ENCODE data around the gene ACTA2.

DNA sequence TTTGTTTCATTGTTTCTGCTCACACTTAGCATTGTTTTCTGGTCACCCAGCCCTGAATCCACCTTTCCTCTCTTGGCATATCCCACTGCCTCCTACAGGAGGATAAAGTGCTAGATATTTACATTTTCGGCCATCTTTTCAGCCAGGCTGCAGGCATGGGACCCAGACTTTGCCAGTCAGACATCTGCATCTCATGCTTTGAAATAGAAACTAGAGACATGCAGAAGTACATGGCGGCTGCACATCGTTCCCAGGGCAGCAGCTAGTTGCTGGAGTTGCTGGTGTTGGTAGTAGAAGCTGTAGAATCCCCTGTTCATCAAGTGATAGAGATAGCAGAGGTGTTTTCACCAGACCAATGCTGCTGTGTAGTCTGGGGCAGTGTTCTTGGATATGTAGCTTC is 53.8 kb downstream of the ACTA2 start:
- TF ChIP-seq, protein P1, sequence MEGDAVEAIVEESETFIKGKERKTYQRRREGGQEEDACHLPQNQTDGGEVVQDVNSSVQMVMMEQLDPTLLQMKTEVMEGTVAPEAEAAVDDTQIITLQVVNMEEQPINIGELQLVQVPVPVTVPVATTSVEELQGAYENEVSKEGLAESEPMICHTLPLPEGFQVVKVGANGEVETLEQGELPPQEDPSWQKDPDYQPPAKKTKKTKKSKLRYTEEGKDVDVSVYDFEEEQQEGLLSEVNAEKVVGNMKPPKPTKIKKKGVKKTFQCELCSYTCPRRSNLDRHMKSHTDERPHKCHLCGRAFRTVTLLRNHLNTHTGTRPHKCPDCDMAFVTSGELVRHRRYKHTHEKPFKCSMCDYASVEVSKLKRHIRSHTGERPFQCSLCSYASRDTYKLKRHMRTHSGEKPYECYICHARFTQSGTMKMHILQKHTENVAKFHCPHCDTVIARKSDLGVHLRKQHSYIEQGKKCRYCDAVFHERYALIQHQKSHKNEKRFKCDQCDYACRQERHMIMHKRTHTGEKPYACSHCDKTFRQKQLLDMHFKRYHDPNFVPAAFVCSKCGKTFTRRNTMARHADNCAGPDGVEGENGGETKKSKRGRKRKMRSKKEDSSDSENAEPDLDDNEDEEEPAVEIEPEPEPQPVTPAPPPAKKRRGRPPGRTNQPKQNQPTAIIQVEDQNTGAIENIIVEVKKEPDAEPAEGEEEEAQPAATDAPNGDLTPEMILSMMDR (IDR thresholded peaks at IDR 0.05; ENCODE audit: low read length) = no peak
- TF ChIP-seq EZH2 (IDR thresholded peaks at IDR 0.05; ENCODE audit: borderline replicate concordance, low read length) = no peak
